GM20431 (cell line): Measurements from ENCODE around the gene MYO10.

Experiments
- in situ Hi-C: fragments of 300-500 bp; cut with MseI, MboI; formaldehyde crosslinking; loops from one replicate; pipeline ENCODE4 v1.15.0; 2020; ENCODE audit warnings: low sequenced_read_pairs; ENCODE audit not compliant: unreplicated experiment

Gene MYO10

GRCh38 chr5:16920109-16920816 is 15.8 kb downstream of the MYO10 start:
- in situ Hi-C loops = no loop called here

GRCh38 chr5:16918891-16919671 is 17.0 kb downstream of the MYO10 start:
- in situ Hi-C loops = no loop called here

GRCh38 chr5:16918156-16918555 is 17.9 kb downstream of the MYO10 start:
- in situ Hi-C loops = no loop called here

GRCh38 chr5:16916262-16916878 is 19.7 kb downstream of the MYO10 start:
- in situ Hi-C loops = no loop called here

GRCh38 chr5:16914584-16914983 is 21.5 kb downstream of the MYO10 start:
- in situ Hi-C loops = no loop called here

GRCh38 chr5:16914108-16914435 is 22.0 kb downstream of the MYO10 start:
- in situ Hi-C loops = no loop called here

- in situ Hi-C loops = no loop called here
Observed at GRCh38 chr5:16913187-16914107, 22.6 kb downstream of the MYO10 start.

GRCh38 chr5:16912080-16912479 is 24.0 kb downstream of the MYO10 start:
- in situ Hi-C loops = no loop called here

GRCh38 chr5:16909464-16909863 is 26.6 kb downstream of the MYO10 start:
- in situ Hi-C loops = no loop called here

- in situ Hi-C loops = no loop called here
Observed at GRCh38 chr5:16907270-16907669, 28.8 kb downstream of the MYO10 start.

GRCh38 chr5:16906255-16906654 is 29.8 kb downstream of the MYO10 start:
- in situ Hi-C loops = no loop called here

- in situ Hi-C loops = no loop called here
Observed at GRCh38 chr5:16903480-16904300, 32.4 kb downstream of the MYO10 start.

GRCh38 chr5:16902846-16903245 is 33.2 kb downstream of the MYO10 start:
- in situ Hi-C loops = no loop called here

GRCh38 chr5:16901021-16901644 is 35.0 kb downstream of the MYO10 start:
- in situ Hi-C loops = no loop called here

GRCh38 chr5:16899171-16899570 is 36.9 kb downstream of the MYO10 start:
- in situ Hi-C loops = no loop called here

- in situ Hi-C loops = no loop called here
Observed at GRCh38 chr5:16897800-16898199, 38.3 kb downstream of the MYO10 start.

GRCh38 chr5:16897284-16897704 is 38.8 kb downstream of the MYO10 start:
- in situ Hi-C loops = no loop called here

- in situ Hi-C loops = no loop called here
Observed at GRCh38 chr5:16896767-16897166, 39.3 kb downstream of the MYO10 start.
